EL (cell line): ENCODE measurements around the gene OR1K1.
"Not testable (repeated sequence)": the region's sequence is repeated elsewhere in the genome, so short reads cannot be mapped to it uniquely, and the experiment has no call there.

Source experiments
- DNase-seq: peaks from one replicate; pipeline ENCODE4 v3.0.0-alpha.2; 2016

OR1K1 gene

GRCh38 chr9:122814545-122814944 lies 14.6 kb downstream of the OR1K1 start:
- DNase-seq, result no peak

GRCh38 chr9:122815544-122815943 lies 15.6 kb downstream of the OR1K1 start:
- DNase-seq, result no peak

DNA sequence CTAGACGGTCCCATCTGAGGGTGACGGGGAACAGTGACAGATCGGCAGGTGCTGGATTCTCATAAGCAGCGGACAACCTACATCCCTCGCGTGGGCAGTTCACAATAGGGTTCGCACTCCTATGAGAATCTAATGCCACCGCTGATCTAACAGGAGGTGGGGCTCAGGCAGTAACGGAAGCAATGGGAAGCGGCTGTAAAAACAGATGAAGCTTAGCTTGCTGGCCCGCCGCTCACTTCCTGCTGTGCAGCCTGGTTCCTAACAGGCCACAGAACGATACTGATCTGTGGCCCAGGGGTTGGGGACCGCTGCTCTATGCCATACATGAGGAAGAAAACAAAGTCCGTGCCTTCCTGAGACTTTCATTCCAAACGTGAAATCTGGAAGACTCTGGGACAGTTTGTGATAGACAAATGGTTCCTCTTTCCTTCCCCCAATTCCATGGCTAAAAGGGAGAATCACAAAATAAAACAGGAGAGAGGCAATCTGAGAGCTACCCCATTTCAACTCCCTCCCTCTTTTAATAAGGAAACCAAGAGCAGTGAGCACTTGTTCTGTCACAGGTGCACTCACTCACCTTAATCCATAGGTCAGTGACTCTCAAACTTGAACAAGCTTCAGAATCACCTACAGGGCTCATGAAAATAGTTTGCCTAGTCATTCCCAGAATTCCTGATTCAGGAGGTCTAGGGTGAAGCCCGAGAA lies 16.4 kb downstream of the OR1K1 start:
- no peak for DNase-seq

DNA sequence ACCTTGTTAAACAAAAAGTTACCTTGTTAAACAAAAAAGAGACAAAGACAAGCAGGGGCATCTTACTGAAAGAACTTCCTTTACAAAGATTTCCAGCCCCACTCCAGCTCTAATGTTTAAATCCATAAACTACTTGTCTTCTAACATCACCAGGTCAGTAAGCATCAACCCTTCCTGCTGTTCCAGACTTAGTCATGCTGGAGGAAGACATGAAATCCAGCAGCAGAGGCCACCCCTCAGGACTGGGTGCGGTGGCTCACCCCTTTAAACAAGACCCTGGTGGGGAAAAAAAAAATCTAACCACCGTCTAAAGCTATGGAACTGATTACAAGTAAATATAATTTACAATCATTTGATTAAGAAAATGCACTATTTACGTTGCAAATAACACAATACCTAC lies 19.4 kb downstream of the OR1K1 start:
- peak; percentile 12 for DNase-seq

DNA sequence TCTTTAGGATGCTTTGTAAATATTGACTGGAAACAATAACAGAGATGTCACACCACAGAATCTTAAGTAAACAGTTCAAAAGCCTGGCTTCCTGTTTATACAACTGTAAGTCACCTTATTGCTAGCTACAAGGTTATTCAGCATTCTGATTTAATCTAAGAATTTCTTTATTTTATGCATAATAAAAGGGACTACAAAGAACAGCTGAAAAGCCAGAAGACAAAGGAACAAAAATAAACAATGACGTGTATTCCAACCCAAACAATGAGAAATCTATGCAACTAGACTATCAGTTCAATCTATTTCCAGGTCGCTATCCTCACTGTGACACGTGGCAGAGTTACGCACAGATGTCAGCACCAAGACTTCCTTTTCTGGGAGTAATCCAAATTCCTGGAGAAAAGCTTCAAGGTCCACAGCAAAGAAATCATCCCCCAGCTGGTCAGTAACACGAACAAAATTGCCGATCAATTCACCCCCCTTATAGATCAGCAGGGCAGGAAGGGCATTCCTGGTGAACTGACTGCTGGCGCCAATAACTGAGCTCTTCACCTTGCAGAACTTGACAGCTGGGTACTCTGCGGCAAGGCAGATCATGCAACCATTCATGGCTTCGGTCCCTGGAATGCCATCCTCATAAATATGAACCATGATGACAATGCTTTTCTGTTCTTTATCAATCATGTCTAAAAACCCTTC lies 20.0 kb downstream of the OR1K1 start:
- no peak for DNase-seq

- no peak for DNase-seq
Measured at GRCh38 chr9:122820490-122820845, 20.5 kb downstream of the OR1K1 start.

- no peak for DNase-seq
Measured at GRCh38 chr9:122821278-122821943, 21.5 kb downstream of the OR1K1 start.

GRCh38 chr9:122822056-122822455 lies 22.1 kb downstream of the OR1K1 start:
- no peak for DNase-seq

- no peak for DNase-seq
Measured at GRCh38 chr9:122822938-122823337, 23.0 kb downstream of the OR1K1 start.

GRCh38 chr9:122827761-122828093 lies 27.8 kb downstream of the OR1K1 start:
- DNase-seq, result peak; percentile 48

- not testable (repeated sequence) for DNase-seq
Measured at GRCh38 chr9:122828965-122829284, 29.0 kb downstream of the OR1K1 start.

- DNase-seq, result no peak
Measured at GRCh38 chr9:122832194-122832593, 32.3 kb downstream of the OR1K1 start.

- no peak for DNase-seq
Measured at GRCh38 chr9:122835313-122835731, 35.4 kb downstream of the OR1K1 start.

GRCh38 chr9:122837266-122837850 lies 37.4 kb downstream of the OR1K1 start:
- no peak for DNase-seq

DNA sequence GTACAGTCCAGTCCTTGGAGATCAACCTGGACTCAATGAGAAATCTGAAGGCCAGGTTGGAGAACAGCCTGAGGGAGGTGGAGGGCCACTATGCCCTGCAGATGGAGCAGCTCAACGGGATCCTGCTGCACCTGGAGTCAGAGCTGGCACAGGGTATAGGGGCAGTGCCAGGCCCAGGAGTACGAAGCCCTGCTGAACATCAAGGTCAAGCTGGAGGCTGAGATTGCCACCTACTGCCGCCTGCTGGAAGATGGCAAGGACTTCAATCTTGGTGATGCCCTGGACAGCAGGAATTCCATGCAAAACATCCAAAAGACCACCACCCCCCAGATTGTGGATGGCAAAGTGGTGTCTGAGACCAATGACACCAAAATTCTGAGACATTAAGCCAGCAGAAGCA lies 38.5 kb downstream of the OR1K1 start:
- not testable (repeated sequence) for DNase-seq

- no peak for DNase-seq
Measured at GRCh38 chr9:122841501-122841900, 41.6 kb downstream of the OR1K1 start.

DNA sequence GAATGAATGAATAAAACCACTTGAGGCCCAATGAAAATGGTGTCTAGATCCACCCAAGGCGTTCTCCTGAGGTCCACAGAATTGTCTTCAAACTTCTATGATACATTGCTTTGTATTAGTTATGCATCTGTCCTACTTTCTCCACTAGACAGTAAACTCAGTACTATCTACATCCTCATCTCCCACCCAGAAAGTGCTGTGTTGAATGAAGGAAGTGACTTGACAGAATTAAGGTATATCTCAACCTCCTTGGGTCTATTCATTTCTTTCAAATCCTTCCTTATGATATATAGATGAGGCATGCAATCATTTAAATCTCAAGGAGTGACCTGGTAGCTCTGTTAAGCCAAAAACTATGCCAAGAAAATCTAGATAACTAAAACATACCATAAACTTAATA lies 44.2 kb downstream of the OR1K1 start:
- no peak for DNase-seq

GRCh38 chr9:122845116-122845515 lies 45.2 kb downstream of the OR1K1 start:
- DNase-seq, result no peak

GRCh38 chr9:122846371-122846940 lies 46.5 kb downstream of the OR1K1 start:
- DNase-seq, result no peak

GRCh38 chr9:122848256-122848943 lies 48.5 kb downstream of the OR1K1 start:
- DNase-seq, result no peak
